ENCODE data around the gene NOL3. TPM values are rescaled to one million over a fixed set of nuclear protein-coding genes. Genes with fewer than 3 reads are reported as not detected.

NOL3 gene
- total and polyA plus RNA-seq, 4 donors = 3.0 to 18.0 (median 10.7) TPM

- H3K27me3 ChIP-seq (ENCODE audit: control insufficient read depth in 4 of 4, insufficient read depth in 4 of 4, low read length in 3 of 4) = no peaks in the 10 kb centered on the region
- H3K36me3 ChIP-seq (ENCODE audit: control insufficient read depth in 4 of 4, insufficient read depth in 3 of 4, low read depth in 1 of 4, low read length in 3 of 4) = peaks cover 35 to 77% (median 69%) of the 10 kb centered on the region in 4 donors
- 93% methylated on average over 2 of the region's 2 CpGs for WGBS
- peaks cover 0 to 9% (median 4%) of the 10 kb centered on the region in 4 donors for H3K4me1 ChIP-seq (ENCODE audit: control insufficient read depth in 4 of 4, insufficient read depth in 4 of 4, low read length in 3 of 4)
- H3K27ac ChIP-seq (ENCODE audit: low read depth in 1 of 2, low read length in 2 of 2) = no peak overlapping the region
- H3K9ac ChIP-seq (ENCODE audit: low read depth in 1 of 2, low read length in 2 of 2) = no peak overlapping the region
- no peak for DNase-seq (ENCODE audit: low spot score)
- no peak for TF ChIP-seq TAF1 (conservative IDR thresholded peaks at IDR 0.05)
- no peak for TF ChIP-seq RXRA (IDR thresholded peaks at IDR 0.05)
- TF ChIP-seq JUND (IDR thresholded peaks at IDR 0.05) = no peak
- TF ChIP-seq SP1 (IDR thresholded peaks at IDR 0.05) = no peak
- no peak for TF ChIP-seq ZBTB33 (IDR thresholded peaks at IDR 0.05)
- TF ChIP-seq NR2F2 (IDR thresholded peaks at IDR 0.05) = no peak
- no peak for TF ChIP-seq RAD21 (IDR thresholded peaks at IDR 0.05)
- TF ChIP-seq, protein P1, sequence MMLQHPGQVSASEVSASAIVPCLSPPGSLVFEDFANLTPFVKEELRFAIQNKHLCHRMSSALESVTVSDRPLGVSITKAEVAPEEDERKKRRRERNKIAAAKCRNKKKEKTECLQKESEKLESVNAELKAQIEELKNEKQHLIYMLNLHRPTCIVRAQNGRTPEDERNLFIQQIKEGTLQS (IDR thresholded peaks at IDR 0.05) = no peak
- no peak for TF ChIP-seq MAX (IDR thresholded peaks at IDR 0.05)
- H3K4me3 ChIP-seq (ENCODE audit: low read depth in 1 of 3, low read length in 3 of 3) = no peak overlapping the region
- no peaks in the 10 kb centered on the region for H3K9me3 ChIP-seq (ENCODE audit: control insufficient read depth in 4 of 4, low read length in 3 of 4)
These were observed 24.6 kb upstream of the NOL3 start for GRCh38 chr16:67145746-67146145.

DNA sequence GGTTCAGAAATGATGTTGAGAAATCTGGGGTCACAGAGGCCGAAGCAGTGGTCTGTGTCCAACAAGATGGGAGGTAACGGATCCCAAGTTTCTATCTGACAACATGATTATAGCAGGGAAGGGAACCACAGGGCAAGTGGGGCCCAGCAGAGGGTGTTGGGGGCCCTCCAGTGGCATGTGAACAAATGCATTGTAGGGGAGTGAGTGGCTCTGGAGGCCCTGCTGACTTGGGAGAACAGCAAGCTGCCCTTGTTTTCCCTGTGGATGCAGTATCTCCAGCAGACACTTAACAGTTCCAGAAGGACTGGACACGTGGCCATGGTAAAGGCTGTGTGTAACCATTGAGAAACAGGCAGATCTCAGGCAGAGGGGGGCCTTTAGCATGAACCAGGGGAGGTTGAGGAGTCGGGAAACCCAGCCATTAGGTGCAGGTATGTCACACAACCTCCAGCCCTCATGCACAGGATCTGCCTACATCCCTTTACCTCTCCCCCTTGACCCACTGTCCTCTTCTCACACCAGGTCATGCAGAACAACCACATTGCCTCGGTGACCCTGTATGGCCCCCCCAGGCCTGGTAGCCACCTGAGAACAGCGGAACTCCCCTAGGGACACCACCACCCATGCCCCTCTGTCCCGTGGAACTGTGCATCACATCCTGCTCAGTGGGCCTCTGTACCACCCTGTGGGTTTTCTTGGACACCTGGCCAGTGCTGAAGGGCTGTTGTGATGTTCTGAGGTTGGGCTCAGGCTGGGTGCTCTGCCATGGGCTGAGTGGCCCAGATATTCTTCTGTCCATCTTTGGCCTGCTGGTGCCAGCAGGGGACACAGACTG, 23.6 kb upstream of the NOL3 start:
- Histone ChIP-seq H3K4me3 (ENCODE audit: low read depth in 1 of 3, low read length in 3 of 3) (no peak overlapping the region), H3K9me3 (ENCODE audit: control insufficient read depth in 4 of 4, low read length in 3 of 4) (no peaks in the 10 kb centered on the region), H3K27me3 (ENCODE audit: control insufficient read depth in 4 of 4, insufficient read depth in 4 of 4, low read length in 3 of 4) (no peaks in the 10 kb centered on the region), H3K9ac (ENCODE audit: low read depth in 1 of 2, low read length in 2 of 2) (no peak overlapping the region), H3K36me3 (ENCODE audit: control insufficient read depth in 4 of 4, insufficient read depth in 3 of 4, low read depth in 1 of 4, low read length in 3 of 4) (peaks cover 29 to 67% (median 60%) of the 10 kb centered on the region in 4 donors), H3K27ac (ENCODE audit: low read depth in 1 of 2, low read length in 2 of 2) (no peak overlapping the region), H3K4me1 (ENCODE audit: control insufficient read depth in 4 of 4, insufficient read depth in 4 of 4, low read length in 3 of 4) (peaks cover 3 to 13% (median 8%) of the 10 kb centered on the region in 4 donors)
- no peak for DNase-seq (ENCODE audit: low spot score)
- WGBS = 87% methylated on average over 7 of the region's 7 CpGs
- TF ChIP-seq HNF4A (conservative IDR thresholded peaks at IDR 0.05) (no peak), FOXA1 (IDR thresholded peaks at IDR 0.05) (no peak), RXRA (IDR thresholded peaks at IDR 0.05) (no peak), JUND (IDR thresholded peaks at IDR 0.05) (no peak), EGR1 (IDR thresholded peaks at IDR 0.05; ENCODE audit: low read depth in 2 of 2) (no peak), GABPA (IDR thresholded peaks at IDR 0.05 in 1 of 2, conservative IDR thresholded peaks at IDR 0.05 in 1 of 2) (no peak)
- TF ChIP-seq, protein P1 (IDR thresholded peaks at IDR 0.05) = no peak

DNA sequence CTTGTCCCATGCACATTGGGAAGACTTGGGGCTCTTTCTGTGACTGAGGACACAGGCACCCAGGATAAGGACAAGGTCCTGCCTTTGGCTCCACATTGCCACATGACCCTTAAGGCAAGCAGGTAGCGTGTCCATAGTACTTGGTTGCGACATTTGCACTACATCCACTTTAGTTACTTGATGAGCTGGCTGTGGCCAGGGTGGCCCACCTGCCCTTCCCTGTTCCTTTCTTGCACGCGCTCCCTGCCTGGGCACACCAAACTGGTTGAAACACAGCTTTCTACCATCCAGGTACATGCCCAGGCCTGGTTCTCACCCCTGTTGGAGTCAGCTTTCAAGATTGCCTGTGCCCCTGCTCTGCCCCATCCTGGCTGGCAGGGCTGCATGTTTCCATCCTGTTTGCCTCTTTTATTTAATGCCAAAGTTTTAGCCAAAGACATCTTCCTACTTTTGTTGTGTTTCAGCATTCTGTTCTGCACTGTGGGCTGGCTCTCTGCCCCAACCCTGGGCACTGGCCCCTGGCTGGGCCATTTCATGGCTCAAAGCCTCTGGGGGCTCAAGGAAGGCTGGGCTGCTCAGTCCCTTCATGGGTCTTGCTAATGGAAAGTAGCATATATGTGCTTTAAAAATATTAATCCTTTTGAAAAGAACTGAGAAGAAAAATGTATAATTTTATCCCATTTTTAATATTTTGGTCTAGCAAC, 22.7 kb upstream of the NOL3 start:
- no peak overlapping the region for H3K4me3 ChIP-seq (ENCODE audit: low read depth in 1 of 3, low read length in 3 of 3)
- peaks cover 3 to 13% (median 8%) of the 10 kb centered on the region in 4 donors for H3K4me1 ChIP-seq (ENCODE audit: control insufficient read depth in 4 of 4, insufficient read depth in 4 of 4, low read length in 3 of 4)
- no peaks in the 10 kb centered on the region for H3K9me3 ChIP-seq (ENCODE audit: control insufficient read depth in 4 of 4, low read length in 3 of 4)
- DNase-seq (ENCODE audit: low spot score) = no peak
- 92% methylated on average over 4 of the region's 4 CpGs for WGBS
- no peak overlapping the region for H3K27ac ChIP-seq (ENCODE audit: low read depth in 1 of 2, low read length in 2 of 2)
- no peaks in the 10 kb centered on the region for H3K27me3 ChIP-seq (ENCODE audit: control insufficient read depth in 4 of 4, insufficient read depth in 4 of 4, low read length in 3 of 4)
- H3K9ac ChIP-seq (ENCODE audit: low read depth in 1 of 2, low read length in 2 of 2) = no peak overlapping the region
- peaks cover 28 to 58% (median 51%) of the 10 kb centered on the region in 4 donors for H3K36me3 ChIP-seq (ENCODE audit: control insufficient read depth in 4 of 4, insufficient read depth in 3 of 4, low read depth in 1 of 4, low read length in 3 of 4)
- TF ChIP-seq FOXA1 (IDR thresholded peaks at IDR 0.05) (no peak), FOXA2 (IDR thresholded peaks at IDR 0.05) (no peak), ZBTB33 (IDR thresholded peaks at IDR 0.05) (no peak)
- TF ChIP-seq, protein P2, sequence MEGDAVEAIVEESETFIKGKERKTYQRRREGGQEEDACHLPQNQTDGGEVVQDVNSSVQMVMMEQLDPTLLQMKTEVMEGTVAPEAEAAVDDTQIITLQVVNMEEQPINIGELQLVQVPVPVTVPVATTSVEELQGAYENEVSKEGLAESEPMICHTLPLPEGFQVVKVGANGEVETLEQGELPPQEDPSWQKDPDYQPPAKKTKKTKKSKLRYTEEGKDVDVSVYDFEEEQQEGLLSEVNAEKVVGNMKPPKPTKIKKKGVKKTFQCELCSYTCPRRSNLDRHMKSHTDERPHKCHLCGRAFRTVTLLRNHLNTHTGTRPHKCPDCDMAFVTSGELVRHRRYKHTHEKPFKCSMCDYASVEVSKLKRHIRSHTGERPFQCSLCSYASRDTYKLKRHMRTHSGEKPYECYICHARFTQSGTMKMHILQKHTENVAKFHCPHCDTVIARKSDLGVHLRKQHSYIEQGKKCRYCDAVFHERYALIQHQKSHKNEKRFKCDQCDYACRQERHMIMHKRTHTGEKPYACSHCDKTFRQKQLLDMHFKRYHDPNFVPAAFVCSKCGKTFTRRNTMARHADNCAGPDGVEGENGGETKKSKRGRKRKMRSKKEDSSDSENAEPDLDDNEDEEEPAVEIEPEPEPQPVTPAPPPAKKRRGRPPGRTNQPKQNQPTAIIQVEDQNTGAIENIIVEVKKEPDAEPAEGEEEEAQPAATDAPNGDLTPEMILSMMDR (IDR thresholded peaks at IDR 0.05; ENCODE audit: low read depth, low read length, missing input control) = no peak

Measured in liver (tissue), 9 donors.